Kidney (tissue), 14 donors: Measurements from ENCODE around the gene MYOG. TPM values are rescaled to one million over a fixed set of nuclear protein-coding genes. Genes with fewer than 3 reads are reported as not detected.

Source experiments
- DNase-seq, 5 donors: peaks; one replicate each; pipeline ENCODE4 v3.0.0-alpha.2; 2013 to 2020
- FAIRE-seq: peaks from 2 replicates; lab custom pipeline; 2012; peaks lifted over from hg19 to GRCh38; lab: Jason Lieb, UNC
- H3K27ac ChIP-seq, 2 donors: one replicate each; pipeline ENCODE4 v1.7.0; 2013; ENCODE audit warnings: low read depth in 2 of 2, low read length in 2 of 2, inconsistent platforms in 1 of 2
- H3K27me3 ChIP-seq: one replicate; pipeline ENCODE4 v1.7.1; 2013; ENCODE audit warnings: low read length, inconsistent platforms; ENCODE audit not compliant: control insufficient read depth, insufficient read depth
- H3K36me3 ChIP-seq, 3 donors: one replicate each; pipeline versions ENCODE4 v1.7.0 to v1.7.1; 2013; ENCODE audit warnings: low read length in 3 of 3, control low read depth in 1 of 3, inconsistent platforms in 1 of 3; ENCODE audit not compliant: insufficient read depth in 3 of 3, control insufficient read depth in 2 of 3
- H3K4me1 ChIP-seq, 3 donors: one replicate each; pipeline versions ENCODE4 v1.7.0 to v1.7.1; 2013; ENCODE audit warnings: low read length in 3 of 3, inconsistent platforms in 1 of 3, low read depth in 1 of 3; ENCODE audit not compliant: control insufficient read depth in 2 of 3, insufficient read depth in 2 of 3
- H3K4me3 ChIP-seq, 3 donors: one replicate each; pipeline versions ENCODE4 v1.7.0 to v1.8.1; 2013; ENCODE audit warnings: low read length in 3 of 3, control low read depth in 1 of 3, inconsistent platforms in 1 of 3
- H3K9ac ChIP-seq, 3 donors: one replicate each; pipeline versions ENCODE4 v1.7.0 to v1.7.1; 2013; ENCODE audit warnings: low read length in 3 of 3, control low read depth in 1 of 3, inconsistent platforms in 1 of 3
- H3K9me3 ChIP-seq, 3 donors: one replicate each; pipeline versions ENCODE4 v1.7.0 to v1.7.1; 2013; ENCODE audit warnings: low read length in 3 of 3, control low read depth in 1 of 3, inconsistent platforms in 1 of 3; ENCODE audit not compliant: control insufficient read depth in 2 of 3, insufficient read depth in 1 of 3
- CTCF ChIP-seq: IDR thresholded peaks from 3 replicates; pipeline ENCODE4 v1.5.1; 2012; ENCODE audit warnings: mild to moderate bottlenecking, moderate library complexity, borderline replicate concordance; ENCODE audit not compliant: insufficient read depth; ENCODE audit errors: extremely low read depth
- intact Hi-C: fragments of 100-400 bp; cut with DNase I; formaldehyde crosslinking; loops from one replicate; pipeline ENCODE4 v1.11.1; 2022
- polyA plus RNA-seq: library from polyadenylated mRNA; stranded (reverse); fragments of 350-450 nt; fragmentation: Illumina TruSeq; extraction: RNeasy Lipid Tissue Mini Kit (QIAGEN cat#74804); gene quantifications from one replicate; pipeline ENCODE4 v1.2.3, GENCODE V29; 2014; ENCODE audit warnings: low read depth, low replicate concordance; ENCODE audit not compliant: insufficient read depth
- total RNA-seq: library from RNA; stranded (reverse); fragmentation: NEBNext Ultra II Directional; extraction: Animal tissue kit (Norgen Biotek cat#: 25700); gene quantifications from one replicate; pipeline ENCODE4 v1.2.1, GENCODE V29; 2021
- donor health status: control.
- donor health status: control.
- donor health status: control.
- donor health status: control.
- donor health status: control.
- donor health status: DM: yes; HTN: yes; CAD: no.
- donor health status: Normal renal cell carcinoma (clear cell type).

The MYOG gene
- total and polyA plus RNA-seq, 2 donors from 2014 or later, result not detected

GRCh38 chr1:203084588-203085527, 954 bp downstream of the MYOG start:
- Histone ChIP-seq H3K27ac (no peak overlapping the region), H3K27me3 (no peaks in the 10 kb centered on the region), H3K4me3 (no peak overlapping the region), H3K36me3 (no peaks in the 10 kb centered on the region), H3K9me3 (no peaks in the 10 kb centered on the region), H3K9ac (no peak overlapping the region), H3K4me1 (peaks cover 0 to 9% (median 4%) of the 10 kb centered on the region in 3 donors)
- no peak for FAIRE-seq
- intact Hi-C loops, result no loop called here
- peak in 1 of 5 donors; percentile 41 for DNase-seq
- no peak for TF ChIP-seq CTCF

- no peaks in the 10 kb centered on the region for H3K9me3 ChIP-seq
- TF ChIP-seq CTCF, result no peak
- no peak overlapping the region for H3K4me3 ChIP-seq
- no peaks in the 10 kb centered on the region for H3K27me3 ChIP-seq
- DNase-seq (peak in 1 of 5 donors; percentile 28), FAIRE-seq (no peak)
- intact Hi-C loops, result no loop called here
- H3K27ac ChIP-seq, result no peak overlapping the region
- no peaks in the 10 kb centered on the region for H3K36me3 ChIP-seq
- H3K9ac ChIP-seq, result no peak overlapping the region
- peaks cover 0 to 9% (median 4%) of the 10 kb centered on the region in 3 donors for H3K4me1 ChIP-seq
Observed at GRCh38 chr1:203083463-203083921, 2.3 kb downstream of the MYOG start.

GRCh38 chr1:203082571-203083462, 3.0 kb downstream of the MYOG start:
- H3K27ac ChIP-seq, result no peak overlapping the region
- H3K9ac ChIP-seq, result no peak overlapping the region
- intact Hi-C loops, result no loop called here
- peaks cover 0 to 9% (median 4%) of the 10 kb centered on the region in 3 donors for H3K4me1 ChIP-seq
- no peak overlapping the region for H3K4me3 ChIP-seq
- no peaks in the 10 kb centered on the region for H3K36me3 ChIP-seq
- FAIRE-seq (no peak), DNase-seq (peak in 1 of 5 donors; percentile 33)
- no peaks in the 10 kb centered on the region for H3K27me3 ChIP-seq
- no peak for TF ChIP-seq CTCF
- no peaks in the 10 kb centered on the region for H3K9me3 ChIP-seq
